KBM-7 (cell line): Measurements from ENCODE around the gene GPR162.
A peak's percentile ranks its signal among the peaks of the same experiment; 100 is the strongest.

Experiments
- DNase-seq: peaks from one replicate; pipeline ENCODE4 v3.0.0-alpha.2; 2015
- in situ Hi-C: fragments of 300-500 bp; cut with MboI; formaldehyde crosslinking; loops from 2 replicates; pipeline ENCODE4 v1.14.3; 2020; ENCODE audit warnings: low sequenced_read_pairs, low pct_unique_long_range_greater_than_20kb, mixed read lengths

Gene GPR162, protein sequence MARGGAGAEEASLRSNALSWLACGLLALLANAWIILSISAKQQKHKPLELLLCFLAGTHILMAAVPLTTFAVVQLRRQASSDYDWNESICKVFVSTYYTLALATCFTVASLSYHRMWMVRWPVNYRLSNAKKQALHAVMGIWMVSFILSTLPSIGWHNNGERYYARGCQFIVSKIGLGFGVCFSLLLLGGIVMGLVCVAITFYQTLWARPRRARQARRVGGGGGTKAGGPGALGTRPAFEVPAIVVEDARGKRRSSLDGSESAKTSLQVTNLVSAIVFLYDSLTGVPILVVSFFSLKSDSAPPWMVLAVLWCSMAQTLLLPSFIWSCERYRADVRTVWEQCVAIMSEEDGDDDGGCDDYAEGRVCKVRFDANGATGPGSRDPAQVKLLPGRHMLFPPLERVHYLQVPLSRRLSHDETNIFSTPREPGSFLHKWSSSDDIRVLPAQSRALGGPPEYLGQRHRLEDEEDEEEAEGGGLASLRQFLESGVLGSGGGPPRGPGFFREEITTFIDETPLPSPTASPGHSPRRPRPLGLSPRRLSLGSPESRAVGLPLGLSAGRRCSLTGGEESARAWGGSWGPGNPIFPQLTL

GRCh38 chr12:6821591-6822425 is at the start of gene GPR162:
Gene GPR162 (plus strand): TSS chr12:6821821. CDS start chr12:6823899, 2,078 bp downstream.
- in situ Hi-C loops, result no loop called here
- peak; percentile 45 for DNase-seq

- in situ Hi-C loops, result no loop called here
- DNase-seq, result no peak
These were observed 49.3 kb upstream of the GPR162 start, which contains the start of gene LAG3 for GRCh38 chr12:6772331-6772695. Gene LAG3 (plus strand): TSS chr12:6772520. CDS start chr12:6772853, 333 bp downstream.

DNA sequence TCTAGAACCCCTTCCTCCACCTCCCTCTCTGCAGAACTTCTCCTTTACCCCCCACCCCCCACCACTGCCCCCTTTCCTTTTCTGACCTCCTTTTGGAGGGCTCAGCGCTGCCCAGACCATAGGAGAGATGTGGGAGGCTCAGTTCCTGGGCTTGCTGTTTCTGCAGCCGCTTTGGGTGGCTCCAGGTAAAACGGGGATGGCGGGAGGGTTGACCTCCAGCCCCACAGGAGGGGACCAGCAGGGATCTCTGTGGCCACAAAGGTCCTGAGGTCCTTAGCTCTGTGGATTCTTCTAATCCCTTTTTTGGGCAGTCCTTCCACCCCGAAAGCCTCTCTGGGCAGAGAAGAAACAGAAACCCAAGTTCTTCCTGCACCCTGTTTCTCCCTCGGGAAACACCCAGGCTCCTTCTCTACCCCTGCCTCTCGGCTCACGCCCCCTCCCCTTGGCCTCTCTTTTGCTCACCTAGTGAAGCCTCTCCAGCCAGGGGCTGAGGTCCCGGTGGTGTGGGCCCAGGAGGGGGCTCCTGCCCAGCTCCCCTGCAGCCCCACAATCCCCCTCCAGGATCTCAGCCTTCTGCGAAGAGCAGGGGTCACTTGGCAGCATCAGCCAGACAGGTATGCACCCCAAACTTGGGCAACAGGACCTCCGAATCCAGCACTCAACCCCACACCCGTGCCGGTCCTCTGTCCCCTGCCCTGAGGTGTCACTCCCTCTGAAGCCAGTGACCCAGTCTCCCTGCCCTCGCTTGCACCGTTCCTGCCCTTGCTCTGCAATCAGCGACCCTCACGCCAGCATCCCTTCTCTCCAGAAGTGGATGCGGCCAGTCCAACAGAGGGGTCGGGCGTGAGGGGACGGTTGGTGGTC is 48.7 kb upstream of the GPR162 start:
- DNase-seq, result no peak
- in situ Hi-C loops, result no loop called here

- in situ Hi-C loops, result no loop called here
- no peak for DNase-seq
These were observed 47.9 kb upstream of the GPR162 start for GRCh38 chr12:6773590-6774351.

DNA sequence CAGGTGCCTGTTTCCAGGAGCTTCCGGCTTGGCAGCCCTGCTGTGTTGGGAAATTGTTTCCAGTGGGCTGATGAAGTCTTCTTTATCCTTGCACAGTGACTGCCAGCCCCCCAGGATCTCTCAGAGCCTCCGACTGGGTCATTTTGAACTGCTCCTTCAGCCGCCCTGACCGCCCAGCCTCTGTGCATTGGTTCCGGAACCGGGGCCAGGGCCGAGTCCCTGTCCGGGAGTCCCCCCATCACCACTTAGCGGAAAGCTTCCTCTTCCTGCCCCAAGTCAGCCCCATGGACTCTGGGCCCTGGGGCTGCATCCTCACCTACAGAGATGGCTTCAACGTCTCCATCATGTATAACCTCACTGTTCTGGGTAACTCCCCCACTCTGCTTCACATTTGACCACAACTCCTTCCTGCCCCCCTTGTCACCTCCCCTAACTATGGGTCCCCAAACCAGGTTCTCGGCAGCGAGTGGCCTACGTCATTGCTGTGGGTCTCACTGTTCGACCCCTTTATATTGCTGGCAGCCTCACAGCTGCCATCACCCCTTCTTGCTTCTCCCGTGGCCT is 47.0 kb upstream of the GPR162 start:
- DNase-seq, result no peak

GRCh38 chr12:6775185-6776174 is 46.1 kb upstream of the GPR162 start:
- DNase-seq, result no peak
- in situ Hi-C loops, result no loop called here

More for the DNA sequence above, 47.0 kb upstream of the GPR162 start:
- in situ Hi-C loops, result no loop called here

DNA sequence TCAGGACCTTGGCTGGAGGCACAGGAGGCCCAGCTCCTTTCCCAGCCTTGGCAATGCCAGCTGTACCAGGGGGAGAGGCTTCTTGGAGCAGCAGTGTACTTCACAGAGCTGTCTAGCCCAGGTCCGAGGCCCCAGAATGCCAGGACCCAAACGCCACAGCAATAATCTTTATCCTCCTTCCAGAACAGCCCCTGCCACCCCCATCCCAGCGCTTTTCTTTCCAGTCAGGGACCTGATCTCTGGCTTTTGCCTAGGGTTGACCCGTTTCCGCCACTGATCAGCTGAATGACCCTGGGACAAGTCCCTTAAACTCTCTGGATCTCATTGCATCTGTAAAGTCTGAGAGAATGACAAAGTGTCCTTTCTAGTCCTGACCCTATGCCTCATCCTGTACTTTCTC is 44.2 kb upstream of the GPR162 start:
- DNase-seq, result no peak
- in situ Hi-C loops, result no loop called here

GRCh38 chr12:6778217-6778573 is 43.4 kb upstream of the GPR162 start:
- in situ Hi-C loops, result no loop called here
- no peak for DNase-seq

GRCh38 chr12:6778574-6779550 is 42.8 kb upstream of the GPR162 start:
- DNase-seq, result peak; percentile 97
- in situ Hi-C loops, result no loop called here

DNA sequence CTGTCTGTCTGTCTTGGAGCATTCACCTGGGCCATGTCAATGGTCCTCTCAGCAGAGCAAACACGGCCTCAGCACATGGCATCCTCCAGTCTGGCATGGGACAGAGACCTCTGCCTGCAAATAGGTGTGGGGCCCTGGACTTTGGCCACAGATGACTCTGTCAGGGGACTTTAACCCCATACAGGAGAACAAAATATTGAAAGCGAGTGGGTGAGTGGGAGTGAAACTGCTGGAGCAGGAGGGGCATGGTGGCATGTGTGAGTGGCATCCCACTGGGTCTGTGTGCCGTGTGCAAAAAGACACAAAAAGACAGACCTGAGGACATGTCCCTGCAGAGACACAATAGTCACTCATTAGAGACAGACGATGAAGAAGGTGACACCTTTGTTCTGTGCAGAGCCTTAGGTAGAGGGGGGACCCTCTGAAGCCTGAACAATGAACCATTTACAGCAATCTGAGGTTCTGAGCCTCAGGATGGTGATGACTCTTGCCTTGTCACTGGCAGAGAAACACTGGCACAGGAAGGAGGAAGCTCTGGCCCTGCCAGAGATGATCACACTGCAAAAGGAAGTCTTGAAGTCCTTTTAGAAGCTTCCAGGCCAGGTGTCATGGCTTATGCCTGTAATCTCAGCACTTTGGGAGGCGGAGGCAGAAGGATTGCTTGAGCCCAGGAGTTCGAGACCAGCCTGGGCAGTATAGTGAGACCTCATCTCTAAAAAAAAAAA is 41.8 kb upstream of the GPR162 start:
- in situ Hi-C loops, result no loop called here
- DNase-seq, result peak; percentile 13

DNA sequence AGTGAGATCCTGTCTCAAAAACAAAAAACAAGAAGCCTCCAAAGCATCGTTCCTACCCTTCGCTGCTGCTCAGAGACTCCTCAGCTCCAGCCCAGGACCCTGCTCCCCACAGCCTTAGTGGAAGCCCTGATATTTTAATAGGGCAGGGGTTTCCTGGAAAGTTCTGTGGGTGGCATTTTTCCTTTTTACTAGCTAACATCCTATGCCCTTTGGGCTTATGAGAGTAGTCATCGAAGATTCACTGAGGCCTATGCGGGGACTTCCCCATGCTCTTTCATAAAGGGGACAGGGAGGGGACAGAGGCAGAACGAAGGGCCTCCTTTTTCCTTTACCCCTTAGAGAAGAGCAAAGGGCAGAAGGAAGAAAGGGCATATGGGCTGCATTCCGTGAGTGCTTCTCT is 41.0 kb upstream of the GPR162 start:
- DNase-seq, result no peak
- in situ Hi-C loops, result no loop called here

DNA sequence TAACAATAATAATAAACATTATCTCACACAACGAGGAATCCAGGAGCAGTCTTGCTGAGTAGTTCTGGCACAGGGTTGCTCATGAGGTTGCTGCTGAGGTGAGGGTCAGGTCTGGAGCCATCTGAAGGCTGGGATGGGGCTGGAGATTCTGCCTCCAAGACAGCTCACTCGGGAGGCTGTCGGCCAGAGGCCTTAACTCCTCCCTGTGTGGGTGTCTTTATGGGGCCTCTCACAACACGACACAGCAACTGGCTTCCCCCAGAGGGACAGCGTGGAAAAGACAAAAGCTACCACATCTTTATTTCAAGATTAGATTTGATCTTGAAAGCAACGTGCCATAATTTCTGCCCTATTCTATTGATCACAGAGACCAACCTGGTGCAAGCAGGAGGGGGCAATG is 39.5 kb upstream of the GPR162 start:
- in situ Hi-C loops, result no loop called here
- DNase-seq, result no peak

DNA sequence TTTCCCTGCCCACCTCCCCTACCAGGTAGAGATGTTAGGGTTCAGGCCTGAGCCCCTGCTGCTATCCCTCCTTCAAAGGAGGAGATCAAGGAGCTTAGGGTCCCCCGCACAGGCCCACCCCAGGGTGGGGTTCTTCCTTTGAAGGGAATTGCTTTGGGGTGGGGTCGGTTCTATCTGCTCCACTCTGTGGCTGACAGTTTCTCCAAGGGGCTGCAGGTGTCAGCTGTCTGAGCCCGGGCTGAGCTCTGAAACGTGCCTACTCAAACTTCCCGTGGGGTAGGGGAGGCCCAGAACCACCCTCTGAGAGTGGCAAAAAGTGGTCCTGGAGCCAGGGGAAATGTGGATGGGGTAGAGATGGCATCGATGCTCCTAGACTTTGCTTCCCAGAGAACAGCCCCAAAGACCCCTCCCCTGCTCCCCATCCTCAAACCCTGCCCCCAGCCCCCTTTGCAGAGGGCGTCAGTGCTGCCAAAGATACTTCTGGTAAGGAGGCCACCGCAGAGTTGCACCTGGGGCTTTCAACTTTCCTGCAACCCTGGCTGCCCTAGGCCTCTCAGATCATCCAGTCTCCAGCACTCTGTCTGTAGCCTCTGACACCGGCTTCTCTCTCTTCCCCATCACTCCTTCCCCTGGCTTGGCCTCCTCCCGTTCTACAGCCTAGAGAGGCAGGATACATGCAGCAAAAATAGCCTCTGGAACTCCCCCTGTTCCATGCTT is 38.6 kb upstream of the GPR162 start:
- in situ Hi-C loops, result no loop called here
- no peak for DNase-seq

- DNase-seq, result no peak
- in situ Hi-C loops, result no loop called here
These were observed 37.8 kb upstream of the GPR162 start for GRCh38 chr12:6783828-6784227.

- in situ Hi-C loops, result no loop called here
- no peak for DNase-seq
These were observed 37.3 kb upstream of the GPR162 start for GRCh38 chr12:6784296-6784695.
